Measurements from ENCODE around the gene TEKTIP1.

GRCh38 chr19:3504735-3505134 lies 34.2 kb upstream of the TEKTIP1 start:
- TF ChIP-seq, protein P1, sequence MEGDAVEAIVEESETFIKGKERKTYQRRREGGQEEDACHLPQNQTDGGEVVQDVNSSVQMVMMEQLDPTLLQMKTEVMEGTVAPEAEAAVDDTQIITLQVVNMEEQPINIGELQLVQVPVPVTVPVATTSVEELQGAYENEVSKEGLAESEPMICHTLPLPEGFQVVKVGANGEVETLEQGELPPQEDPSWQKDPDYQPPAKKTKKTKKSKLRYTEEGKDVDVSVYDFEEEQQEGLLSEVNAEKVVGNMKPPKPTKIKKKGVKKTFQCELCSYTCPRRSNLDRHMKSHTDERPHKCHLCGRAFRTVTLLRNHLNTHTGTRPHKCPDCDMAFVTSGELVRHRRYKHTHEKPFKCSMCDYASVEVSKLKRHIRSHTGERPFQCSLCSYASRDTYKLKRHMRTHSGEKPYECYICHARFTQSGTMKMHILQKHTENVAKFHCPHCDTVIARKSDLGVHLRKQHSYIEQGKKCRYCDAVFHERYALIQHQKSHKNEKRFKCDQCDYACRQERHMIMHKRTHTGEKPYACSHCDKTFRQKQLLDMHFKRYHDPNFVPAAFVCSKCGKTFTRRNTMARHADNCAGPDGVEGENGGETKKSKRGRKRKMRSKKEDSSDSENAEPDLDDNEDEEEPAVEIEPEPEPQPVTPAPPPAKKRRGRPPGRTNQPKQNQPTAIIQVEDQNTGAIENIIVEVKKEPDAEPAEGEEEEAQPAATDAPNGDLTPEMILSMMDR (conservative IDR thresholded peaks at IDR 0.05 in 1 of 2, IDR thresholded peaks at IDR 0.05 in 1 of 2; ENCODE audit: extremely low read depth in 1 of 2, insufficient read depth in 1 of 2, low read depth in 1 of 2, low read length in 2 of 2), result no peak
- TF ChIP-seq EZH2 (IDR thresholded peaks at IDR 0.05; ENCODE audit: borderline replicate concordance, low read length), result no peak
